HPDE6-E6E7 (cell line): Measurements from ENCODE around the gene ECE1.

Experiments used
- DNase-seq: peaks from one replicate; pipeline ENCODE4 v3.0.0; 2011; ENCODE audit warnings: missing footprints; ENCODE audit errors: extremely low spot score

The ECE1 gene

DNA sequence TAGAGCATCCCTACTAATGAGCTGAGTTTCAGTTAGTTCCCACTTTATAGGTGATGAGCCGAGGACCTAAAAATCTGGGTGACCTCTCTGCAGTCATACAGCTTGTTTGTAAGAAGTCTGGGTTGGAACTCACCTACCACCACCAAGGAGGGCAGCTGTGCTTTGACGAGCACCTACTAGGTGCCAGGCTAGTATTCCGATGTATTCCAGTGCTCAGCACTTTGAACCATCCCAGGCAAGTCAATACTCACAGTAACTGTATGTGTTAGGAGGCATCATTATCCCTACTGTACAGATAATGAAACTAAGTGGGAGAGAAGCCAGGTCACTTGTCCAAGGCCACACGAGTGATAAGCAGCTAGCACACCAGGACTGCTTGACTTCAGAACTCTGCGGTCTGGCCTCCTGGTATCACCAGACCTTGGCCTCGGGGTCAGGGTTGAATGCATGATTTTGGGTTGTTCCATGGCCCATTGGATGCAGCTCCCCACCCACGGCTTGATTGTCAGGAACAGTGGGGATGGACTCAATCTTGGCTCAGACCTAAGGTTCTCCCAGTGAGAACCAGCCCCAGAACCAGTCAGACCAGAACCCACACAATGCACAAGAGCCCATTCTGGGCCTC lies 20.7 kb downstream of the ECE1 start:
- no peak for DNase-seq

DNA sequence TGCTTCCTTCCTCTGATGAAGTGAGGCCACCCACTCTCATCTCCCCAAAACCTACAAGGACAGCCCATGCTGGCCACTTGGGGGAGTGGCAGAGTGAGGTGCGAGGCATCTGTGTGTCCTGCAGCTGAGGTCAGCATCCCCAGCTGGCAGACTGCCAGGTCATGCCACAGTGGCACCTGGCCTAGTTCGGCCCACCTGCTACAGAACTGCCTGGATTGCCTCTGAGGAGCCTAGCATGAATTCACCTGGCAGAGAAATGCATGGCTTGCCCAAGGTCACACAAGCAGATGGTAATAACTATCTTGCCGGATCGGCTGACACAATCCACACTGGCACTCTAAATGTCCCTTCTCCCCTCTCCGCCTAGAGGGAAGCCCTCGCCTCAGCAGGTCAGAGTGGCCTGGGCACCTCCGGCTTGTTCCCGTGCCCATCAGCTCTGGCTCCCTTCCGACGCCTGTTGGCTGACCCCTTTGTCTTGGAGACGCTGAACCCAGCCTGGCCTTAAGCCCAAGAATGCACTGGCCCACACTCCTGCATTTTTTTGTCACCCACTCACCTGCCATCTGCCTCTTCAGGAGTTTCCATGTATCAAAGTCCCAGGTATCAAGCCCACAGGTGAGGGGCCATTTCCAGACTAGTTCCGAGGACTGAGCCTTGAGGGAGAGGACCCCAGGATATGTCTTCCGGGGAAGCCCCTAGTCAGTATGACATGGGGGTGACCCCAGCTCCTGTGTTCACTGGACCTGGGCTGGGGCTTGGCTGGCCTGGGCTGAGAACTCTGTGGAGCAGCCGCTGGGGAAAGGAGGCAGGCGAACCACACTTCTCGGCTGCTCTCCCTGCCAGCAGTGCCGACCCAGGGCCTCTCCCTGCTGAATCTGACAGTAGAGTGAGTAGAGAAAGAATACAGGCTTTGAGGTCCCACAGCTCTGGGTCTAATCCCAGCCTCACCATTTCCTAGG lies 21.7 kb downstream of the ECE1 start:
- DNase-seq = no peak

- DNase-seq = no peak
Observed at GRCh38 chr1:21267191-21268077, 22.8 kb downstream of the ECE1 start.

DNA sequence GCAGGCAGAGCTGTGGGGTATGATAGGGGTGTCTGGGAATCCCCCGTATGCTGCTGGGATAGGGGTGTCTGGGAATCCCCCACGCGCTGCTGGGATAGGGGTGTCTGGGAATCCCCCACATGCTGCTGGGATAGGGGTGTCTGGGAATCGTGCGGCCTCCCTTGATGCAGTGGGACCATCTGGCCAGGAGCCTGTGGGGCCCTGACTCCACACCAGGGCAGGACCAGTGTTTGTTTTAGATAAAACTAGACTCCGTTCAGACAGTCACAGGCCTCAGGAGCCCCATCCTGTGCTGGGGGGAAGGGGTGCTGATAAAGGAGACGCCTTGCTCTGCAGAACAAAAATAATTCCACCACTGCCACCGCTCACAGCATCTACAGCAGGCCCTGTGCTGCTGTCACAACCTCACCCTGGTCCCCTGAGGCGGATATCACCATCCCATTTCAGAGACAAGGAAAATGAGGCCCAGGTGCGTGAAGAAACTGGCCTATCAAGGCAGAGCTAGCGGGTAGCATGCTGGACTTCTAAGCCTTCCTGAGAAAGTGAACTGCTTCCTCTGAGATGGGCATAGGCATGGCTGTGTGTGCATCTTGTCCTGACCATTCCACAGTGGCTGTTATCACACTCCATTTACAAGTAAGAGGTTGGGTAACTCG lies 24.0 kb downstream of the ECE1 start:
- no peak for DNase-seq

GRCh38 chr1:21265644-21266043 lies 24.6 kb downstream of the ECE1 start:
- no peak for DNase-seq

GRCh38 chr1:21264898-21265297 lies 25.4 kb downstream of the ECE1 start:
- DNase-seq = no peak

DNA sequence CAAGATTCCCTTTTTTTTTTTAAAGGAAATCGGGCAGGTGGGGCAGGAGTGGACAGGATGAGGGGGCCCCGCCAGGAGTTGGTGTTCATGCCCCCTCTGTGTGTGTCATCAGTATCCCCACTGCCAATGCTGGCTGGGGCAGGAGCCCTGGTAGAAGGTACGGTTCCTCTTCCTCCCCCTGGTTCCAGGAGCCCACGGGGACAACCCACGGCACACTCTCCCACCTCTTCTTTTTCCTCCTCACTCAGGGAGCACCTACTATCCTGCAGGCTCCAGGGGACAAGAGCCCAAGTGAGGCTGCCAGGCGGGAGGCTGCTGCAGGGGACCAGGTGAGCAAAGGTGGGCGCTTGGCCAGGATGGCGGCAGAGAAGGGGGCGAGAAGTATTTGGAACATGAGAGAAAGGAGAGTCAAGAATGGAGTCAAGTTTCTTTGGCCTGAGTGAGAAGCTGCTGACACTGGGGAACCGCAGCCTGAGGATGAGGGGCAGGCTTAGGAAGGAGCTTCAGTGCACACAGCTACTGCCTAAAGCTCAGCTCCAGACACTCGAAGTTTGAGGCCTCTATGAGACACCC lies 26.5 kb downstream of the ECE1 start:
- DNase-seq = no peak

GRCh38 chr1:21263052-21263429 lies 27.2 kb downstream of the ECE1 start:
- DNase-seq = no peak

DNA sequence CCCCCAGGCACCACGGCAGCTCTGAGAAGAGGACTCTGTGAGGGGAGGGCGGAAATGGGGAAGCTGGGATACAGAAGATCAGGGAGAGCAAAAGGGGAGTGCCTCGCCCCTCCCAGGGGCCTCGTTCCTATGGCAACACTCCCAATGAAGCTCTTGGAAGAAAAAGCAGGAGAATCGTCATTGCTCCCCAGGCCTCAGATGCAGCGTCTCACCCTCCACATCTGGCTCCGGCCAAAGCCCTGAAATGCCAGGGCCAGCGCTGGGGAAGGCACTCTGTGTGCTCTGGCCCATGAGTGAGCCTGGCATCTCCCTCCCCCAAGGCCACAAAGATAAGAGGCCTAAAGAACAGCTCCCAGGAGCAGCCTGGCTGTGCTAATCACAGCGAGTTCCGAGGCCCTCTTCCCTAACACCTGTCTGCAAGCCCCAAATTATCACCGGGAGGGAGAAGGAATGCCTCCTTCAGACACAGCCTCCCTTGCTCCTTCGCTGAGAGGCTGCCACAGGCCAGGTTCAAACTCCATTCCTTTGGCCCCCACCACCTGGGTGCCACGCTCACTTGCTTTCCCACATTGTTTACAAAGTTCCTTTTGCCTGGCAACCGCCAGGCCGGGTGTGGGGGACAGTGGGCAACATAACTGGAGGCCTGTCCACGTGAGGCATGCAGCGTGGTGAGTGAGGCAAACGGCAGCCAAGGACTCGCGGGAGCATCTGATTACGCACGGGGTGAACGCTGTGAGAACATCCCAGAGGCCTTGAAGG lies 27.8 kb downstream of the ECE1 start:
- DNase-seq = no peak

DNA sequence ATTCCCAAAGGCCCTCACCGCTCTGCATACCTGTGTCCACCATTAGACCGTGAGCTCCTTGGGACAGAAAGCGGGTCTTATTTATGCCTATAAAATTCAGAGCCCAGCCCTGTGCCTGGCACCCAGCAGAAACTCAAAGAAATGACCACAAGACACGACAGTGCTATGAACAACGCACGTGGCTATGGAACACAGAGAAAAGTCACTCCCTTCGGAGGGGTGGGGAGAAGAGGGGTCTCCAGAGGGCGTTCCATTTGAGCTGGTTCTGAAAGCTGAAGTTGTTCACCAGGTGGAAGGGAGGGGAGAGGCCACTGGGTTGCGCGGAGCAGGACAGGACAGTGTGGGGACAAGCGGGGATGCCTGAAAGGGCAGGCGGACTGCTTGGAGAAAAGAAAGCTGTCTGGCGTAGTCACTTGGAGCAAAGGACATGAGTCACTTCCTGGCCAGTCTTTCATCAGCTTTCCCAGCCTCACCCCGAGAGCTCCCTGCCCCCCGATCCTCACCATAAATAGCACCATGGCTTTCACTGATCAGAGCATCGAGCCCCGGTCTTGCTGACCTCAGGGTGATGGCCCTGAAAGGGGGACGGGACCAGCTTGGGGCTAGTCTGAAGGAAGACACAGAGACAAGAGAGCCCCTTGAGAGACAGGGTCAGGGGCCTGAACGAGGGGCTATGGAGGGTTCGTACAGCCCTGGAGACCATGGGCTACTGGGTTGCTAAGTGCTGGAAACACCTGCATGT lies 28.5 kb downstream of the ECE1 start:
- DNase-seq = peak; percentile 86

DNA sequence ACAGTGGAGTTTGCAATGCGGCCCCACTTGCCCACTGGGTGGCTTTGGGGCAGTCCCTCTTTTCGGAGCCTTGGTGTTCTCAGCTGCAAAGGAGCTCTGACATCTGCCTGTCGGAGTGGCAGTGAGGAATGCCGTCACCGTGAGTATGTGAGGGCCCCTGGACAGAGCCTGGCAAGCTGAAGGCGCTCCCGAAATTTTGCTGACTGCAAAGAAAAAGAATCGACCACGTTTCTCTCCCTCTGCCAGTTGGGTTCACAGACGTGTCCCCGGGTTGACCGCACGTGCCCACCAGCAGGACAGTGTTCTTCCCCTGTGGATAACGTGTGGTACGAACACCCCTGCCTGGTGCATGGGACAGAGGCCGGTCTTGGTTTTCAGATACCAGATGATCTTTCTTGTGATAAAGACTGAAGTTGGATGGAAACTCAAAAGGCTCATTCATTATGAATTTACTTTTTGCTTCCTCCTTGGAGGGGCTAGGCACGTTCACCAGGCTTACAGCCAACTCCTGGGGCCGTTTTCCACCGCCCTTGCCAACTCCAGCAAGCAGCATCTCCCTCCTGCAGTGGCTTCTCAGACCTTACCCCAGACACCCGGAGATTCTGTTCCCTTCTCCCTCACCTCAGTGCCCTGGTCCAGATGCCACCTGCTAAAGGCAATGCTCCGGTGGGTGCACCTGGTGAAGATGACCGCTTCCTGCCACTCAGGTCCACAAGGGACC lies 29.7 kb downstream of the ECE1 start:
- no peak for DNase-seq

DNA sequence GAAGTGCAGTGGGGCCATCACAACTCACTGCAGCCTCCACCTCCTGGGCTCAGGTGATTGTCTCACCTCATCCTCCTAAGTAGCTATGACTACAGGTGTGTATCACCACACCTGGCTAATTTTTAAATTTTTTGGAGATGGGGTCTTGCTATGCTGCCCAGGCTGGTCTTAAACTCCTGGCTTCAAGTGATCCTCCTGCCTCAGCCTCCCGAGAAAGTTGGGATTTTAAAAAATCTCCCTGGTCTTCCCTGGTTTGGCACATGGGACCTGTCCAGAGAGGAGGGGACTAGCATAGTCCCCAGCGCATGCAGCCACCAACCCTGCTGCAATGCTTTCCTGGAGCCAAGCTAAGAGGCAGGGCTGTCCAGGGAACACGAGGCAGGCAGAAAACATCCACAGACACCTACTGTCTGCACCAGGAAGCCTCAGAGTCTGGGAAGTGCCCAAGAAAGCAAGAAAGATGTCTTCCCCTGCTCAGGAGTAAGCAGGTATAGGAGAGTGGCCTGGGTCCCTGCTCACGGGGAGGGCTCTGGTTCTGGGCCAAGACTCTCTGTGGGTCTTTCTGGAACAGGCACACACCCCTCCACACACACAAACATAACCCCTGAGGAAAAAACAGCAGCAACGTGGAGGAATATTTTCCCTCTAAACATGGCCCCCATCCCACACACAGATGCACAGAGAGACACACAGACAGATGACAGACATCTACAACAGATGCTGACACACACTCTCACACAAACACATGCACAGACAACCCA lies 30.8 kb downstream of the ECE1 start:
- DNase-seq = no peak

DNA sequence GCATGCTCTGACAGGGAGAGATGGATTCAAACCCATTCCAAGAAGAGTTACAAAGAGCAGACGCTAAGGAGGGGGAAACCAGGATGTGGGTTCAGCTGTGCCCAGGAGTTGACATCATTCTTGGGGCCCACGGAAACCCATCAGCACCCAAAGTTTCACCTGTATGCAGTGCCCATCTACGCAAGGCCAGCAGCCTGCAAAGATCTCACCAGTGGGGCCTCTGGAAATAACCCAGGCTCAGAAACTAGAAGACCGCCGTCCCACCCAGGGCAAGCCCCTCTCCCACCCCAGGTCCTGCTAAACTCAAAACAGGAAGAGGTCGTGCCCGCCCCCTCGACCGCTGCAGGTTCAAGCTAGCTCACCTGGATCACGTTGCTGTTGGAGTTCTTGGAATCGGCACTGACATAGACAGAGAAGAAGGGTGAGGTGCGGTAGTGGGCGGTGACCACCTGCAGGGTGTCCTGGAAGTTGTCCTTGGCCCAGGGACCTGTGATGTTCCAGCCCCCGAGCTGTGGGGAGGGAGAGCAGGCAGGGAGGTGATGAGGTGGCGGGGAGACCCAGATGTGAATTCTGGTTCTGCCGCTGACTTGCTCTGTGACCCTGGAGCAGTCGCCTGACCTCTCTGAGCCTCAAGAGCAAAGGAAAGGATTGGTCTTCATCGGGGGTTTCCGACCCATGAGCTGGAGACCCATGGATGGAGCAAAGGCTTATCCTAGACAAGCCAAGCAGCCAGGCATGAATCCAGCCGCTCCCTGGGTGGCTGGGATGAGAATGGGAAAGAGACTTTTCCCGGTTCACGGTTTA lies 31.7 kb downstream of the ECE1 start:
- no peak for DNase-seq

GRCh38 chr1:21257431-21258135 lies 32.7 kb downstream of the ECE1 start:
- DNase-seq = no peak

DNA sequence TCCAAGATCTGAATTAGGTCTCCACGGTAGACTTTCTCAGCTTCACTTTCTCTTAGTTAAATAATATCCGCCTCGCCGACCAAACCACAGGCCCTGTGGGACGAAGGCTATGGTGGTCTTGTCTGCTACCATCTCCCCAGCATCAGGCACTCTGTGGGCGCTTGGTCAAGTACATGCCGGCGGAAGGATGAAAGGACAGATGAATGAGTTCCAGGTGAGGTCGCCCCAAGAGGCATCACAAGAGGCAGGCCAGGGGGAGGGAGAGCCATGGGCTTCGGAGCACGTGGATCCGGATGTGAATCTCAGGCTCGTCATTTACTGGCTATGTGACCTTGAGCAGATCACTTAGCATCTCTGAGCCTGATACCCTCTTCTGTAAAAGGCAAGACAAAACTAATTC lies 33.5 kb downstream of the ECE1 start:
- DNase-seq = no peak

DNA sequence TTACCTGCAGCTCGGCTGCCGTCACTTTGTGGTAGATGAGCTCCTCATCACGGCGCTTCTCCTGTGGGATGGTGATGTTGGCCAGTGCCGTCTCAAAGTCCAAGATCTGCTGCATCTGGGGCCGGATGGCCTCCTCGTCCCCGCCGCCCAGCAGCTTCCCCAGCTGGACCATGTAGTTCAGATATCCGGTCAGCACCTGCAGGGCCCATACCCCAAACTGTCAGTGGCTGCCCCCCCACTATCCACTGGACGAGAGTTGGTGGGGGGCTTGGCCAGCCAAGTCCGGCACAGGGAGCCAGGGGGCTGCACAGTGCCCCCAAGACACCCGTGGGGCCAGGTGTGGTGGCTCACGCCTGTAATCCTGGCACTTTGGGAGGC lies 34.3 kb downstream of the ECE1 start:
- no peak for DNase-seq
